ENCODE measurements around the gene NOSTRIN.

The NOSTRIN gene

DNA sequence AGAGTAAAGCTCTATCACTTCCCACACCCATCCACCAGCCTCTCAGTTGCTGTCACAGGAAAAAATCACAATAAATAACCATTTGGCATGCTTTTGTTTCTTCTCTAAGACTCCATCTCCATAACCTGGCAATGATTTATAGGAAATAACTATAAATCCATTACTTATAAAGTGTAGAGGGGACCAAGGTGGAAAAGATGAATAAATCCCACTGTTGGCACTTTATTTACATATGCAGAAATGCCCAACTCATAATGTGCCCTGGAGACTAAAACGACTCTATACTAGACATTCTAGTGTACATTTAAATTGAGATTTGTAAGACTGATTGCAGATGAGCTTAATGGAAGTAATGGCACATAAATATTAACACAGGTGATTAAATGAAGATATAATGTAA lies 7.5 kb upstream of the NOSTRIN start:
- Histone ChIP-seq H3K9ac (ENCODE audit: low read length) (no peak overlapping the region), H3K4me2 (ENCODE audit: low read depth, low read length, poor library complexity, severe bottlenecking) (no peak overlapping the region), H3F3A (ENCODE audit: insufficient read depth) (no peaks in the 10 kb centered on the region), H3K27ac (ENCODE audit: low read depth, low read length) (no peak overlapping the region), H2AFZ (ENCODE audit: low read depth, low read length, severe bottlenecking) (no peak overlapping the region), H3K9me2 (replicated peaks; ENCODE audit: insufficient read depth, low read length) (no peaks in the 10 kb centered on the region), H3K9me3 (ENCODE audit: insufficient read depth, low read length) (no peaks in the 10 kb centered on the region), H4K20me1 (ENCODE audit: low read depth, low read length) (no peaks in the 10 kb centered on the region), H3K27me3 (ENCODE audit: low read length) (no peaks in the 10 kb centered on the region), H3K4me3 (ENCODE audit: insufficient read depth, low read length, poor library complexity, severe bottlenecking) (no peak overlapping the region), H3K36me3 (ENCODE audit: low read length) (no peaks in the 10 kb centered on the region), H3K79me2 (ENCODE audit: insufficient read depth, low read length) (no peaks in the 10 kb centered on the region)
- no peak for TF ChIP-seq EZH2phosphoT487 (conservative IDR thresholded peaks at IDR 0.05; ENCODE audit: low read length)
- TF ChIP-seq, protein P1, sequence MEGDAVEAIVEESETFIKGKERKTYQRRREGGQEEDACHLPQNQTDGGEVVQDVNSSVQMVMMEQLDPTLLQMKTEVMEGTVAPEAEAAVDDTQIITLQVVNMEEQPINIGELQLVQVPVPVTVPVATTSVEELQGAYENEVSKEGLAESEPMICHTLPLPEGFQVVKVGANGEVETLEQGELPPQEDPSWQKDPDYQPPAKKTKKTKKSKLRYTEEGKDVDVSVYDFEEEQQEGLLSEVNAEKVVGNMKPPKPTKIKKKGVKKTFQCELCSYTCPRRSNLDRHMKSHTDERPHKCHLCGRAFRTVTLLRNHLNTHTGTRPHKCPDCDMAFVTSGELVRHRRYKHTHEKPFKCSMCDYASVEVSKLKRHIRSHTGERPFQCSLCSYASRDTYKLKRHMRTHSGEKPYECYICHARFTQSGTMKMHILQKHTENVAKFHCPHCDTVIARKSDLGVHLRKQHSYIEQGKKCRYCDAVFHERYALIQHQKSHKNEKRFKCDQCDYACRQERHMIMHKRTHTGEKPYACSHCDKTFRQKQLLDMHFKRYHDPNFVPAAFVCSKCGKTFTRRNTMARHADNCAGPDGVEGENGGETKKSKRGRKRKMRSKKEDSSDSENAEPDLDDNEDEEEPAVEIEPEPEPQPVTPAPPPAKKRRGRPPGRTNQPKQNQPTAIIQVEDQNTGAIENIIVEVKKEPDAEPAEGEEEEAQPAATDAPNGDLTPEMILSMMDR (IDR thresholded peaks at IDR 0.05; ENCODE audit: insufficient read depth, low read length, poor library complexity, severe bottlenecking): no peak

DNA sequence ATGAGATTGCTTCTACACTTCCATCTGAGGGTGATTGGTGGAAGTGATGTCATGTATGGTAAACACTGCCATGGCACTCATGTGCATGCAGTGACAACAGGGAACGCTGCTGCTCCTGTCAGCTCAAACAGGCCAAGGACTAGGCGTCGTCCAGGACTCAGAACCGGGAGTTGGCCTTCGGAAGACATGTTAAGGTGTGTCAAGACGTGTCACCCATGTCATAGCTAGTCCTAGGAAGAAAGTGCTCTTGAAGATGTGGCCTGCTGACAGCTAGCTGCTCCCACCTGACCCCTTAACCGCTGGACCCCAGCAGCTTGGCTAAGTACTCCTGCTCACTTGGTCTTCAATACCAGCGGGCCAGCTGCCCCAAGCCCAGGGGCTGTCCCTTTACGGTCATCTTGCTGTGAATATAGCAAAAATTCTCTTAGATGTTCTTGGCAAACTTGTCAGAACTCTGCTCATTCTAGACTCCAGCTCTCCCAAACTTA lies 6.3 kb upstream of the NOSTRIN start:
- no peaks in the 10 kb centered on the region for H3K9me2 ChIP-seq (replicated peaks; ENCODE audit: insufficient read depth, low read length)
- no peak overlapping the region for H3K4me2 ChIP-seq (ENCODE audit: low read depth, low read length, poor library complexity, severe bottlenecking)
- no peaks in the 10 kb centered on the region for H3K79me2 ChIP-seq (ENCODE audit: insufficient read depth, low read length)
- H3K9me3 ChIP-seq (ENCODE audit: insufficient read depth, low read length): no peaks in the 10 kb centered on the region
- H3K27ac ChIP-seq (ENCODE audit: low read depth, low read length): no peak overlapping the region
- no peak overlapping the region for H2AFZ ChIP-seq (ENCODE audit: low read depth, low read length, severe bottlenecking)
- no peak for TF ChIP-seq EZH2phosphoT487 (conservative IDR thresholded peaks at IDR 0.05; ENCODE audit: low read length)
- TF ChIP-seq, protein P1 (IDR thresholded peaks at IDR 0.05; ENCODE audit: insufficient read depth, low read length, poor library complexity, severe bottlenecking): no peak
- no peaks in the 10 kb centered on the region for H3F3A ChIP-seq (ENCODE audit: insufficient read depth)
- no peaks in the 10 kb centered on the region for H3K36me3 ChIP-seq (ENCODE audit: low read length)
- no peak overlapping the region for H3K9ac ChIP-seq (ENCODE audit: low read length)
- H4K20me1 ChIP-seq (ENCODE audit: low read depth, low read length): no peaks in the 10 kb centered on the region
- H3K27me3 ChIP-seq (ENCODE audit: low read length): no peaks in the 10 kb centered on the region
- H3K4me3 ChIP-seq (ENCODE audit: insufficient read depth, low read length, poor library complexity, severe bottlenecking): no peak overlapping the region

DNA sequence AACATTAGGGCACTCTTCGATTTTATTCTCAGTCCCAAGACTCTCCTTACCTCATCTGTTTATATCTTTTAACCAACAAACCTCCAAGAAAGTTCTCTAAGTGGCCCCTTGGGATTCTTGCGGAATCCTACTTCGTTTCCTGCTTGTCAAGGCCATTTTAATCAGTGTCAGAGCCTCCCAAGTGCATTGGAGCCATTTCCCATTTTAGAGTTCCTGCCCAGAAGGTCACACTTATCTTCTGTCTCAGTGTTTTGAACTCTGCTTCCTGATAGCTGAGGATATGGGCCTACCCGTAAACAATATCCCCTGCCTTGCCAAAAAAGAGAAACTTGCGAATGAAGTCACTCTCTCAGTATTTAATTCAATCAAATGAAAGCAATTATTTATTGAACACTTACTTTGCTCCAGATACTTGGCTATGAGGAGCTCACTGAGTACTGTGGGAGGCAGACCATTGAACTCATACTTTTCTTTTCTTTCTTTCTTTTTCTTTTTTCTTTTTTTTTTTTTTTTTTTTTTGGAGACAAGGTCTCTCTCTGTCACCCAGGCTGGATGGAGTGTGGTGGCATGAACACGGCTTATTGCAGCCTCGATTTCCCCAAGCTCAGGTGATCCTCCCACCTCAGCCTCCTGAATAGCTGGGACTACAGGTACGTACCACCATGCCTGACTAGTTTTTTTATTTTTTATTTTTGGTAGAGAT lies 5.7 kb upstream of the NOSTRIN start:
- Histone ChIP-seq H3K27me3 (ENCODE audit: low read length) (no peaks in the 10 kb centered on the region), H3K9ac (ENCODE audit: low read length) (no peak overlapping the region), H3K79me2 (ENCODE audit: insufficient read depth, low read length) (no peaks in the 10 kb centered on the region), H3K36me3 (ENCODE audit: low read length) (no peaks in the 10 kb centered on the region), H3K4me2 (ENCODE audit: low read depth, low read length, poor library complexity, severe bottlenecking) (no peak overlapping the region), H3K27ac (ENCODE audit: low read depth, low read length) (no peak overlapping the region), H3F3A (ENCODE audit: insufficient read depth) (no peaks in the 10 kb centered on the region), H3K9me3 (ENCODE audit: insufficient read depth, low read length) (no peaks in the 10 kb centered on the region), H4K20me1 (ENCODE audit: low read depth, low read length) (no peaks in the 10 kb centered on the region), H2AFZ (ENCODE audit: low read depth, low read length, severe bottlenecking) (no peak overlapping the region), H3K4me3 (ENCODE audit: insufficient read depth, low read length, poor library complexity, severe bottlenecking) (no peak overlapping the region), H3K9me2 (replicated peaks; ENCODE audit: insufficient read depth, low read length) (no peaks in the 10 kb centered on the region)
- no peak for TF ChIP-seq EZH2phosphoT487 (conservative IDR thresholded peaks at IDR 0.05; ENCODE audit: low read length)
- TF ChIP-seq, protein P1 (IDR thresholded peaks at IDR 0.05; ENCODE audit: insufficient read depth, low read length, poor library complexity, severe bottlenecking): no peak

Measured in SU-DHL-6 (cell line).